ENCODE results near the gene RIBC1. TPM values are rescaled to one million over a fixed set of nuclear protein-coding genes. Genes with fewer than 3 reads are reported as not detected.

RIBC1 gene
- total and polyA plus RNA-seq, 8 donors = 1.9 to 6.4 (median 3.6) TPM

- DNase-seq (no peak), ATAC-seq (no peak)
- Histone ChIP-seq H3K9me3 (no peaks in the 10 kb centered on the region), H3K27ac (no peak overlapping the region), H3K4me3 (no peak overlapping the region), H3K27me3 (no peaks in the 10 kb centered on the region), H3K36me3 (peaks cover 0 to 47% of the 10 kb centered on the region in 2 donors), H3K4me1 (no peaks in the 10 kb centered on the region)
- no peak for TF ChIP-seq CTCF (IDR thresholded peaks at IDR 0.05)
- intact Hi-C loops (cut with DNase I) = no loop called here
These were observed 45.8 kb upstream of the RIBC1 start for GRCh38 chrX:53376888-53377287.

GRCh38 chrX:53377464-53377863 is 45.2 kb upstream of the RIBC1 start:
- ATAC-seq = no peak
- Histone ChIP-seq H3K4me1 (no peaks in the 10 kb centered on the region), H3K27ac (no peak overlapping the region)

DNA sequence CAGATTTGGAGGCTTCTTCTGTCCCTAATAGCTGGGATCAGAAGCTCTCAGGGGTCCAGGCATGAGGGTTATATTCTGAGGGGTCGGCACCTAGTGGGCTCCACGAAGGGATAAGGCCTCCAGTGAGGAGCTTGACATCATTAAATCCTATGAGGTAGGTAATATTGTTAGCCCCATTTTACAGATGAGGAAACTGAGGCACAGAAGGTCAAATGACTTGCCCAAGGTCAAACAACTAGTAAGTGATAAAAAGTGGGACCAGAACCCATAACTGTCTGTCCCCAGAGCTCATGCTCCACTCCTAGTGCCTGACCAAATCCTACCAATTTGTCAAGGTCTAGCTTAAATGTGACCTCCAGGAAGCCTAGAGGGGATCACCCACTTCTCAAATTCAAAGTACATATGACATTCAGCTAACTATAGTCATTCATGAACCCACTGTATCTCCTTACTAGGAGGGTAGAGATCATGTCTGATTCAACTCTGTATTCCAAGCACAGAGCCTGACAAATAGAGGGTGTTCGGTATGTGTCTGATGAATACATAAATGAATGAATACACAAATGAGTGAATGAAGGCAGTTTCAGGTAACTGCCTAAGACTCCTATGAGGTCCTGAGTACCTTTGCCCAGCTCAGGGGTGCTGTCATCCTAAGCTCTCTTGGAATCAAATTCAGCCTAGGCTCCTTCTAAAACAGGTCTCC is 43.5 kb upstream of the RIBC1 start:
- Histone ChIP-seq H3K36me3 (peaks cover 0 to 68% of the 10 kb centered on the region in 2 donors), H3K27me3 (no peaks in the 10 kb centered on the region), H3K9me3 (no peaks in the 10 kb centered on the region), H3K27ac (no peak overlapping the region), H3K4me1 (no peaks in the 10 kb centered on the region), H3K4me3 (no peak overlapping the region)
- ATAC-seq = no peak
- DNase-seq = no peak
- no peak for TF ChIP-seq CTCF (IDR thresholded peaks at IDR 0.05)
- intact Hi-C loops (cut with DNase I) = no loop called here

More at GRCh38 chrX:53377464-53377863, 45.2 kb upstream of the RIBC1 start:
- no peak for TF ChIP-seq CTCF (IDR thresholded peaks at IDR 0.05)
- H3K9me3 ChIP-seq = no peaks in the 10 kb centered on the region
- peaks cover 0 to 53% of the 10 kb centered on the region in 2 donors for H3K36me3 ChIP-seq
- no peak for DNase-seq
- H3K4me3 ChIP-seq = no peak overlapping the region
- H3K27me3 ChIP-seq = no peaks in the 10 kb centered on the region
- intact Hi-C loops (cut with DNase I) = no loop called here

DNA sequence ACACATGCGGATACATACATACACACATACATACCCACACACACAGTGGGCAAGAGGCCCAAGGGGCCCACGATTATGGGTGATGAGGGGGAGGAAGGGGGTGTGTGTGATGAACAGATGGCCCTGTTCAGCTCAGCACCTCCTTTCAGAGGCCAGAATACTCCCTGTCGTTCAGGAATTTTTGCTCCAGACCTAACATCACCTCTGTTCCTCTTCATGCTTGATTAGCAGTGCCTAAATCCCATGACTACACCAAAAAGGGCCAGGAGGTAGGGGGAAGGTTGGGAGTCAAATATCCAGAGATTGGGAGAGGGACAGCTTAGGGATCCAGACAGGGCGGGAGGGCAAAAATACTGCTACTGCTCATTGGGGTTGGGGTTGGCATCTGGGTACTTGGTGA is 42.9 kb upstream of the RIBC1 start:
- intact Hi-C loops (cut with DNase I) = no loop called here
- TF ChIP-seq CTCF (IDR thresholded peaks at IDR 0.05) = no peak
- Histone ChIP-seq H3K36me3 (peaks cover 0 to 68% of the 10 kb centered on the region in 2 donors), H3K4me3 (no peak overlapping the region), H3K27me3 (no peaks in the 10 kb centered on the region), H3K27ac (no peak overlapping the region), H3K4me1 (no peaks in the 10 kb centered on the region), H3K9me3 (no peaks in the 10 kb centered on the region)
- ATAC-seq (no peak), DNase-seq (no peak)

DNA sequence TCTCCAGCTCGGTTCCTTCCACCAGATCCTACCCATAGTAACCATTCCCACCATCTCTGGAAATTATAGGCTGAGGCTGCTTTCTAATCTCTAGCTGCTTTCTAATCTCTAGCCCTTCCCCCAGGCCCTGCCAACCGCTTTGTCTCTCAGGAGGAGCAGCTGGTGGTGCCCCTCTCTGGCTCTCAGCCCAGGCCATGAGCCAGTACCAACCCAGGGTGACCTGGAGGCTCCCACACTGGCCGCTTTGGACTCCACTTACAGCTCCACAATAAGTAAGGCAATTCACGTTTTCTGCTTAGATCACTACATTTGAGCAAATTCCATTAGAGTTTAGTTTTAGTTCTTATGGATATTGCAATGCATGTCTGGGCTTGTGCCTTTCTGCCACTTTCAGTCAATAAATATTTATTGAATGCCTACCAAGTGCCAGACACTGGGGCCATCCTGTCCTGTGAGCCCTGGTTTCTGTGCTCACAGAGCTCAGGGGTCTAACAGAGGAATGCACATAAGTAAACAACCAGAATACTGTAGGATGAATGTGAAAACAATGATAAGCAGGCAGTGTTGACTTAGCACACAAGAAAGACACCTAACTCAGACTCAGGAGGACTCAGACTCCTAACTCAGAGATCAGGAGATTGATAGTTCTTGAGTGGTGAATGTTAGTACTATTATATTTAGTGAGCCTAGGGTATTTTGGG is 39.1 kb upstream of the RIBC1 start:
- no peak for DNase-seq

More for the DNA sequence above, 39.1 kb upstream of the RIBC1 start:
- Histone ChIP-seq H3K27ac (no peak overlapping the region), H3K4me1 (no peaks in the 10 kb centered on the region), H3K4me3 (no peak overlapping the region), H3K36me3 (peaks cover 0 to 70% of the 10 kb centered on the region in 2 donors), H3K27me3 (no peaks in the 10 kb centered on the region), H3K9me3 (no peaks in the 10 kb centered on the region)
- no peak for ATAC-seq
- intact Hi-C loops (cut with DNase I) = no loop called here
- no peak for TF ChIP-seq CTCF (IDR thresholded peaks at IDR 0.05)
